Adrenal gland (tissue), 12 donors: ENCODE data around the gene QSOX1. TPM values are rescaled to one million over a fixed set of nuclear protein-coding genes. Genes with fewer than 3 reads are reported as not detected.
A peak's percentile ranks its signal among the peaks of the same experiment; 100 is the strongest.

ENCODE experiments used
- DNase-seq, 7 donors: peaks; one replicate each; pipeline ENCODE4 v3.0.0-alpha.2; 2019 to 2020
- H3K27ac ChIP-seq, 5 donors: fragments of 200-600 bp; sonication (generic) in 4 of 5; 1 replicate in 3 of 5; 2 replicates in 2 of 5; pipeline versions ENCODE4 v1.5.1 to v1.8.0; 2016 to 2020; ENCODE audit warnings: mild to moderate bottlenecking in 1 of 5
- H3K27me3 ChIP-seq: fragments of 200-600 bp; 2 replicates; pipeline ENCODE4 v1.8.0; 2021
- H3K36me3 ChIP-seq, 2 donors: fragments of 200-600 bp; replicated peaks in 1 of 2; 1 replicate in 1 of 2; 2 replicates in 1 of 2; pipeline versions ENCODE4 v1.5.1 to v1.8.0; 2018 to 2022
- H3K4me1 ChIP-seq, 2 donors: fragments of 200-600 bp; replicated peaks in 1 of 2; 1 replicate in 1 of 2; 2 replicates in 1 of 2; pipeline versions ENCODE4 v1.5.1 to v1.8.0; 2018 to 2021
- H3K4me3 ChIP-seq, 4 donors: fragments of 200-600 bp; sonication (generic) in 3 of 4; one replicate each; pipeline ENCODE4 v1.5.1; 2016 to 2018
- H3K9me3 ChIP-seq, 3 donors: fragments of 200-600 bp; sonication (generic) in 1 of 3; replicated peaks in 1 of 3; 1 replicate in 2 of 3; 2 replicates in 1 of 3; pipeline versions ENCODE4 v1.5.1 to v1.8.0; 2016 to 2021
- CTCF ChIP-seq, 6 experiments: fragments of 450-650 bp in 4 of 6; fragments of 200-600 bp in 2 of 6; sonication (generic) in 1 of 6; IDR thresholded peaks; 1 replicate in 5 of 6; 2 replicates in 1 of 6; pipeline versions ENCODE4 v1.5.1 to v1.8.0; 2016 to 2021; ENCODE audit warnings: antibody characterized with exemption in 6 of 6, mild to moderate bottlenecking in 2 of 6, moderate library complexity in 1 of 6
- POLR2A ChIP-seq, 2 donors: fragments of 450-650 bp; IDR thresholded peaks; one replicate each; pipeline ENCODE4 v1.6.1; 2017; ENCODE audit warnings: antibody characterized with exemption in 2 of 2, mild to moderate bottlenecking in 2 of 2, moderate library complexity in 1 of 2
- WGBS, 4 donors: extraction: QIAGEN DNeasy Blood & Tissue Kit in 2 of 4; methylation state at CpG; one replicate each; pipeline versions ENCODE4 v1.1.5 to v1.1.7; 2013 to 2017; 5-methylcytosine and 5-hydroxymethylcytosine counted together
- intact Hi-C, 2 donors: fragments of 100-400 bp; cut with DNase I; formaldehyde crosslinking; loops; one replicate each; pipeline versions ENCODE4 v1.14.1 to v1.15.0; 2022 to 2023
- polyA plus RNA-seq, 3 donors: library from polyadenylated mRNA; stranded (reverse); fragments of 200-250 nt in 2 of 3; fragments of 350-450 nt in 1 of 3; fragmentation: Illumina TruSeq in 1 of 3; extraction: RNeasy Lipid Tissue Mini Kit (QIAGEN cat#74804) in 1 of 3; gene quantifications; one replicate each; pipeline ENCODE4 v1.2.3, GENCODE V29; 2013 to 2014
- total RNA-seq, 9 donors: library from RNA; depleted of rRNA in 4 of 9; stranded (reverse); fragments of >200 nt in 4 of 9; fragments of 120-200 nt in 1 of 9; fragmentation: NEBNext Ultra II Directional in 1 of 9; extraction: Animal tissue kit (Norgen Biotek cat#: 25700) in 1 of 9; gene quantifications; one replicate each; pipeline versions ENCODE4 v1.1.0 to v1.2.4, GENCODE V29; 2013 to 2023
- donor health status: healthy with polysubstance abuse.
- donor health status: Bipolar disorder and iron deficiency.
- donor health status: DM: yes; HTN: yes; CAD: no.
- donor health status: DM: no; HTN: no; CAD: no.
- donor health status: DM: no; HTN: no; CAD: no.
- donor health status: DM: yes; HTN: yes; CAD: no.

Gene QSOX1
- total and polyA plus RNA-seq, 12 donors, result 33.7 to 234 (median 129) TPM

- Histone ChIP-seq H3K27me3 (no peaks in the 10 kb centered on the region), H3K9me3 (no peaks in the 10 kb centered on the region), H3K27ac (no peak overlapping the region), H3K36me3 (peaks cover 0 to 24% of the 10 kb centered on the region in 2 donors), H3K4me3 (no peak overlapping the region), H3K4me1 (peaks cover 7% of the 10 kb centered on the region in 2 donors)
- 73 to 86% (median 81%) methylated on average over 4 of the region's 4 CpGs for WGBS, 4 donors
- DNase-seq, result no peak
- intact Hi-C loops, result no loop called here
- TF ChIP-seq CTCF (IDR thresholded peaks at IDR 0.05) (no peak), POLR2A (IDR thresholded peaks at IDR 0.05) (no peak)
These were observed 40.2 kb upstream of the QSOX1 start for GRCh38 chr1:180114396-180114945.

GRCh38 chr1:180116964-180117763 lies 37.5 kb upstream of the QSOX1 start:
- intact Hi-C loops, result no loop called here
- H3K27ac ChIP-seq, result no peak overlapping the region
- WGBS, 4 donors, result 52 to 57% (median 54%) methylated on average over 12 to 14 of the region's 14 CpGs
- H3K27me3 ChIP-seq, result no peaks in the 10 kb centered on the region
- H3K36me3 ChIP-seq, result no peaks in the 10 kb centered on the region
- TF ChIP-seq CTCF (IDR thresholded peaks at IDR 0.05) (no peak), POLR2A (IDR thresholded peaks at IDR 0.05) (no peak)
- H3K4me3 ChIP-seq, result no peak overlapping the region
- H3K9me3 ChIP-seq, result no peaks in the 10 kb centered on the region
- peaks cover 7% of the 10 kb centered on the region in 2 donors for H3K4me1 ChIP-seq
- peak in 3 of 7 donors; percentile 21 to 47 (median 33) for DNase-seq

GRCh38 chr1:180117764-180118116 lies 36.9 kb upstream of the QSOX1 start:
- TF ChIP-seq POLR2A (IDR thresholded peaks at IDR 0.05), result no peak
- Histone ChIP-seq H3K27me3 (no peaks in the 10 kb centered on the region), H3K4me1 (peaks cover 7% of the 10 kb centered on the region in 2 donors), H3K4me3 (no peak overlapping the region), H3K9me3 (no peaks in the 10 kb centered on the region), H3K27ac (no peak overlapping the region), H3K36me3 (no peaks in the 10 kb centered on the region)
- DNase-seq, result no peak
- intact Hi-C loops, result no loop called here
- 89 to 98% (median 94%) methylated on average over 2 of the region's 2 CpGs for WGBS, 4 donors

GRCh38 chr1:180119837-180120236 lies 34.8 kb upstream of the QSOX1 start:
- Histone ChIP-seq H3K36me3 (no peaks in the 10 kb centered on the region), H3K4me1 (peaks cover 7% of the 10 kb centered on the region in 2 donors), H3K4me3 (no peak overlapping the region), H3K9me3 (no peaks in the 10 kb centered on the region), H3K27ac (no peak overlapping the region), H3K27me3 (no peaks in the 10 kb centered on the region)
- WGBS, 4 donors, result 85 to 100% (median 90%) methylated on average over 2 of the region's 2 CpGs
- TF ChIP-seq CTCF (IDR thresholded peaks at IDR 0.05), result no peak
- DNase-seq, result no peak
- intact Hi-C loops, result no loop called here
